ENCODE data around the gene PIP5K1A.
"Not testable (repeated sequence)": the region's sequence is repeated elsewhere in the genome, so short reads cannot be mapped to it uniquely, and the experiment has no call there.

PIP5K1A gene

DNA sequence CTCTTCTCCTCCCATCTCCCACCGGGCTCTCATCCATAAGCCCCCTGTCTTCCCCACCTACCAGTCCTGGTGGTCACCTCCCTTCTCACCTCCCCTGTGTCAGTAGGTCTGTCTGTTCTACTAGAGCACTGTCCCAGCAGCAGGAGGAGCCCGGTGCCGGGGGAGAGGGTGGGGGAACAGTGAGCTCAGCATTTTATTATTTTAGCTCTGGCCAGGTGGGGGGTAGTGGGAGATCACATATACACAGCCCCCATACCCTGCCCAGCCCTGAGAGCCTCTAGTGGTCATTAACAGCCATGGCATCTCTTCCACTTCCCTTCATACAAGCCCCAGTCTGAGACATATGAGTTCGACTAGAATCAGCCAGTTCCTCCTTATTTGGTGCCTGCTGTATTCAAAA is 22.5 kb upstream of the PIP5K1A start, which contains the start of gene TMOD4:
TMOD4 (minus strand) TSS at position 119 of the 400 bp plus-strand sequence. CDS start 1,106 bp downstream, outside the sequence.
- DNase-seq, result no peak
- Mint-ChIP-seq H3K9me3 (no peaks in the 10 kb centered on the region), H3K27ac (peak within 1 kb of the TSS; percentile 75), H3K27me3 (no peaks in the 10 kb centered on the region), H3K4me3 (no peak within 1 kb of the TSS), H3K36me3 (ENCODE audit: low read depth) (peaks cover 86% of the 10 kb centered on the region), H3K4me1 (ENCODE audit: low read depth) (no peaks in the 10 kb centered on the region)

DNA sequence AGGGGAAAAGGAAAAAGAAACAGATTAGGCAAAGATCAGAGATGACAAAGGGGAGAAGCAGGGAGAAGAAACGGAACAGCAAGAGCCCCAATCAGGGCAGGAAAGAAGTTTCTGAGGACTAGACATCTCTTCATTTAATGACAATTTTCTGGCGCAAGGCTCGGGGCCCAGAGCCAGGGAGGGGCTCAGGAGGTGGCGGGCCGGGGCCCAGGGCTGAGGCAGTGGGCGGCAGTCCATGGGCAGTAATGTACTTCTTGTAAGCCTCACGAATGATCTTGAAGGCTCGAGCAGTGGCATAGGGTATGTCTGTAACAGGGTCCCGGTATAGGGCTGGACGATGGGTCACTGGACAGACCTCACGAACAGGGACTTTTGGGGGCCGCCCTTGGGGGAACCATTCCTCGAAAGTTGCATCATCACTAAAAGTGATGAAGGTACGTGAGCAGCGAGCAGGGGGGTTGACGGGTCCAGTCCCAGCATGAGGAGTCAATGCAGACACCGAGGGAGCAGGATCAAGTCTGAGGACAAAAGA is 21.8 kb upstream of the PIP5K1A start:
- no peak for DNase-seq
- Mint-ChIP-seq H3K27me3 (no peaks in the 10 kb centered on the region), H3K27ac (no peak overlapping the region), H3K9me3 (no peaks in the 10 kb centered on the region), H3K4me1 (ENCODE audit: low read depth) (no peaks in the 10 kb centered on the region), H3K4me3 (no peak overlapping the region), H3K36me3 (ENCODE audit: low read depth) (peaks cover 86% of the 10 kb centered on the region)

DNA sequence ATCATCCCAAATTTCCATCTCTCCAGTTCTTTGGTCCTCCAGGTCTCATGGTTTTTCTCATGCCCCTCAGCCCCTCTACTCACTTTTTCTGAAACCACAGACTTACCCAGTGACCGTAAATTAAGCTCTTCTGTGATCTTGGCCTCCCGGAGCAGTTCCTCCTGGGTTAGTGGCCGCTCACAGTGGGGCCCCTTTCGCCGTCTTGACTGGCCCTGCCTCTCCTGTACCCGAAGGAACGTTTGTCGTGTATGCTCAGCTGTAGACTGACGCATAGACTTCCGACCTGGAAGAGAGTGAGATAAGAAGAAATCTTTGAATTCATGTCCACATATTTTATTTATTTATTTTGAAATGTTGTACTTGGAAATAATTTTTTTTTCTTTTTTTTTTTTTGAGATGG is 14.1 kb upstream of the PIP5K1A start:
- Mint-ChIP-seq H3K27ac (no peak overlapping the region), H3K4me1 (ENCODE audit: low read depth) (peaks cover 18% of the 10 kb centered on the region), H3K27me3 (no peaks in the 10 kb centered on the region), H3K36me3 (ENCODE audit: low read depth) (peaks cover 69% of the 10 kb centered on the region), H3K9me3 (no peaks in the 10 kb centered on the region), H3K4me3 (no peak overlapping the region)
- no peak for DNase-seq

DNA sequence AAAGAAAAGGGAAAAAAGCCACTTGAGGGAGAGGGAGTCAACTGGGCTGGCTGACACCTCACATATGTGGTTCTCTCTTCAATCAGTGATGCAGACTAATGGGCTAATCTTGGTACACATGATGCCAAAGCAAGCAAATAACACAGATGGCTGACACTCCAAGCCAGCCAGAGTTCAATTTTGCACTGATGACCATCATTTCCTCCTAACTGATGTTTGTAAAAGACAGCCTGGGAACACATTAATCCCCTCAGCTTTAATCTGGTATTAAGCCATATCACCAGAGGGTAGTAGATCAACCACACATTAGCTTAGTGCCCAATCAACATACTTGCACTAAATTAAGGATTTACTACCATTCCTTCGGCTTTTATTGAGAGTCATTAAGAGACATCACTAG is 11.1 kb upstream of the PIP5K1A start:
- DNase-seq, result no peak
- Mint-ChIP-seq H3K36me3 (ENCODE audit: low read depth) (peaks cover 50% of the 10 kb centered on the region), H3K9me3 (no peaks in the 10 kb centered on the region), H3K4me1 (ENCODE audit: low read depth) (peaks cover 27% of the 10 kb centered on the region), H3K27me3 (no peaks in the 10 kb centered on the region), H3K27ac (peak overlapping the region; percentile 16), H3K4me3 (no peak overlapping the region)

- Mint-ChIP-seq H3K27ac (peak overlapping the region; percentile 96), H3K36me3 (ENCODE audit: low read depth) (peaks cover 36% of the 10 kb centered on the region), H3K4me1 (ENCODE audit: low read depth) (peaks cover 27% of the 10 kb centered on the region), H3K4me3 (peak overlapping the region; percentile 96)
- H3K9me3 Mint-ChIP-seq, H3K27me3 Mint-ChIP-seq, DNase-seq: not testable (repeated sequence)
Measured at GRCh38 chr1:151188667-151189066, 9.7 kb upstream of the PIP5K1A start.

DNA sequence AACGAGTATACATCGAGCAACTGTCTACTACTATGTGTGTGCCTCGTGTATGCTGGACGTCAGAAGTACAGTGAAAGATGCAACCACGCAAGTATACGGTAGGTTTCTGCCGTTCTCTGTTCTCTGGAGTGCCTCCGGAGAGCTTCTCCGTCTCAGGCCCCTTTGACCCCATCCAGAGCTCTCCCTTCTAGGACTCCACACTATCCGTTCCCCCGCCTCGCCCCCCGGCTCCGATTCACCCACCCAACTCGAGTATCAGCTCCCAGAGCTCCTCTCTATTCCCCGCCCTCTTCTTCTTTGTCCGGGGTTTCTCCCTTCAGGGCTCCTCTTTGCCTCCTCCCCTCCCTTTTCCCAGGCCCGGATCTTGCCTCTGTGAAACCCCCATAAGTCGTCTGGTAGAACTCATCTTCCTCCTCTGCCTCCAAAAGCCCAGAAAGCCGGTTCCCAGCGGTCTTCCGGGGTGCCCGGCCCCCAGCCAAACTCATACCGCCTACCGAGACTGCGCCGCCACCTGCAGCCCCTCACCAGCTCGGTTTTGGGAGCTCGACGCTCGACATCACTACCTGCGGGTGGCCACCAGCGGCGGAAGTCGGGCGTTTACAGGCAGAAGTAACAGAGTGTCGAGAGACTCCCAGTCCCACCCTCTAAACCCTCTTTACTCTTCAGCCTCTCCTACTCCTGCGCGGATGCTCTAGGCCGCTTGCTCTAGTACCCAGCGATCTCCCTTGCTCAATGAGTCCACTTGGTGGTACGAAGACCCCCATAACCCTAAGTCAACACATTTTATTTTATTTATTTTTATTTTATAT is 8.5 kb upstream of the PIP5K1A start, which contains the start of gene VPS72:
VPS72 (minus strand) TSS at position 561 of the 809 bp plus-strand sequence; CDS start at position 485, 76 bp downstream.
- H3K27ac Mint-ChIP-seq, result peak within 1 kb of the TSS; percentile 96

DNA sequence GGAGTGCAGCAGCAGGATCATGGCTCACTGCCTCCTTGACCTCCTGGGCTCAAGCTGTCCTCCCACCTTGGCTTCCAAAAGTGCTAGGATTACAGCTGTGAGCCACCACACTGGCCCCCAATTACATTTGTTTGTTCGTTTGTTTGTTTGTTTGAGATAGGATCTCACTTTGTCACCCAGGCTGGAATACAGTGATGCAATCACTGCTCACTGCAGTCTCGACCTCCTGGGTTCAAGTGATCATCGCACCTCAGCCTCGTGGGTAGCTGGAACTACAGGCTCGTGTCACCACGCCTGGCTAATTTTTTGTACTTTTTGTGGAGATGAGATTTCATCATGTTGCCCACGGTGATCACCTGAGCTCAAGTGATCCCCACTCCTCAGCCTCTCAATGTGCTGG is 6.3 kb upstream of the PIP5K1A start:
- DNase-seq, result no peak
- Mint-ChIP-seq H3K4me1 (ENCODE audit: low read depth) (peaks cover 31% of the 10 kb centered on the region), H3K27me3 (no peaks in the 10 kb centered on the region), H3K4me3 (no peak overlapping the region), H3K9me3 (no peaks in the 10 kb centered on the region), H3K36me3 (ENCODE audit: low read depth) (peaks cover 10% of the 10 kb centered on the region), H3K27ac (no peak overlapping the region)

More for the DNA sequence above, 8.5 kb upstream of the PIP5K1A start, which contains the start of gene VPS72:
- peaks cover 25% of the 10 kb centered on the region for H3K36me3 Mint-ChIP-seq (ENCODE audit: low read depth)
- H3K4me3 Mint-ChIP-seq, result peak within 1 kb of the TSS; percentile 96
- H3K27me3 Mint-ChIP-seq, result no peaks in the 10 kb centered on the region
- H3K9me3 Mint-ChIP-seq, result no peaks in the 10 kb centered on the region
- peak; percentile 88 for DNase-seq
- peaks cover 27% of the 10 kb centered on the region for H3K4me1 Mint-ChIP-seq (ENCODE audit: low read depth)

- Mint-ChIP-seq H3K27ac (no peak overlapping the region), H3K9me3 (no peaks in the 10 kb centered on the region)
- no peak for DNase-seq
Measured at GRCh38 chr1:151193304-151193703, 5.0 kb upstream of the PIP5K1A start.

DNA sequence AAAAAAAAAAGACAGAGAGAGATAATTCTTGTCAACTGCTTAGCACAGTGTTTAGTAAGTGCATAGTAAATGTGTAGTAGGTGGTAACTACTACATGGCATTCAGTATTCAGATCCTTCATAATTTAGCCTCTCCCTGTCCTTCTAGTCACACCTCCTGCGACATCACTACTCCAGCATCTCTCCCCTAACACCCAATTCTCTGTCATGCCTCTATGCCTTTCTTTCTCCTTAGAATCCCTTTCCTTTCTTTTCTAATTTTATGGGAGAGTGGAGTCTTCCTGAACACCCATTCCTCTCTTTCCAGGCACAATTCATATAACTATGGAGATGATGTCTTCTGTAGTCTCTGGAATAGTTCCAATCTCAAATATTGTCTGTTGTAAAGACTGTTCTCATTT is 4.5 kb upstream of the PIP5K1A start:
- H3K27me3 Mint-ChIP-seq, result no peaks in the 10 kb centered on the region
- no peak overlapping the region for H3K27ac Mint-ChIP-seq
- no peak for DNase-seq
- H3K4me3 Mint-ChIP-seq, result no peak overlapping the region
- H3K9me3 Mint-ChIP-seq, result no peaks in the 10 kb centered on the region
- peaks cover 14% of the 10 kb centered on the region for H3K36me3 Mint-ChIP-seq (ENCODE audit: low read depth)
- H3K4me1 Mint-ChIP-seq (ENCODE audit: low read depth), result peaks cover 28% of the 10 kb centered on the region

More at GRCh38 chr1:151193304-151193703, 5.0 kb upstream of the PIP5K1A start:
- no peak overlapping the region for H3K4me3 Mint-ChIP-seq
- peaks cover 8% of the 10 kb centered on the region for H3K36me3 Mint-ChIP-seq (ENCODE audit: low read depth)
- no peaks in the 10 kb centered on the region for H3K27me3 Mint-ChIP-seq
- H3K4me1 Mint-ChIP-seq (ENCODE audit: low read depth), result peaks cover 32% of the 10 kb centered on the region

GRCh38 chr1:151194894-151195594 is 3.3 kb upstream of the PIP5K1A start:
- not testable (repeated sequence) for DNase-seq, H3K4me3 Mint-ChIP-seq, H3K9me3 Mint-ChIP-seq, H3K27me3 Mint-ChIP-seq, H3K27ac Mint-ChIP-seq
- Mint-ChIP-seq H3K4me1 (ENCODE audit: low read depth) (peaks cover 30% of the 10 kb centered on the region), H3K36me3 (ENCODE audit: low read depth) (peaks cover 18% of the 10 kb centered on the region)

GRCh38 chr1:151196292-151196800 is 2.0 kb upstream of the PIP5K1A start:
- H3K36me3 Mint-ChIP-seq (ENCODE audit: low read depth), result peaks cover 25% of the 10 kb centered on the region
- DNase-seq, result peak; percentile 46
- H3K4me3 Mint-ChIP-seq, result peak overlapping the region; percentile 42
- peaks cover 29% of the 10 kb centered on the region for H3K4me1 Mint-ChIP-seq (ENCODE audit: low read depth)
- H3K27me3 Mint-ChIP-seq, result no peaks in the 10 kb centered on the region
- H3K9me3 Mint-ChIP-seq, result no peaks in the 10 kb centered on the region
- no peak overlapping the region for H3K27ac Mint-ChIP-seq

DNA sequence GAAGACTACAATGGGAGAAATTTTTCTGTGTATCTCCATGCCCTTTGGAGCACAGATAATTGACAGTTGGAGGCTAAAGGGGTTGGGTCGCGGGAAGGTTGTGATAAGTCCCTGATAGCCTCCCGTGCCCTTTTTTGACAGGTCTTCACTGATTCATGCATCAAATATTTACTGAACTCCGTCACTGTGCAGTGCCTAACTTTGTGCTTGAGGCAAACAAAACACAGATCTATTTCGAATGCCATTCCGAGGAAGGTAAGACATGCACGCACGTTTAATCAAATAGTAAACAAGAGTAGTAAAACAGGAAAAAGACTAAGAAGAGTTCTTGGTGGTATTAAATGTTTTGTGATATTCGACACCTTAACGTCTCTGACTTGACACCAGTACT is 494 bp upstream of the PIP5K1A start:
- Mint-ChIP-seq H3K27ac (peak overlapping the region; percentile 98), H3K36me3 (ENCODE audit: low read depth) (peaks cover 36% of the 10 kb centered on the region), H3K4me1 (ENCODE audit: low read depth) (peaks cover 39% of the 10 kb centered on the region), H3K9me3 (no peaks in the 10 kb centered on the region), H3K27me3 (no peaks in the 10 kb centered on the region), H3K4me3 (peak overlapping the region; percentile 92)
- DNase-seq, result no peak

- Mint-ChIP-seq H3K36me3 (ENCODE audit: low read depth) (peaks cover 56% of the 10 kb centered on the region), H3K27ac (peak overlapping the region; percentile 98), H3K4me3 (peak overlapping the region; percentile 92), H3K9me3 (no peaks in the 10 kb centered on the region), H3K4me1 (ENCODE audit: low read depth) (peaks cover 49% of the 10 kb centered on the region), H3K27me3 (no peaks in the 10 kb centered on the region)
- DNase-seq, result no peak
Measured at GRCh38 chr1:151199873-151200581, 1.7 kb downstream of the PIP5K1A start.

DNA sequence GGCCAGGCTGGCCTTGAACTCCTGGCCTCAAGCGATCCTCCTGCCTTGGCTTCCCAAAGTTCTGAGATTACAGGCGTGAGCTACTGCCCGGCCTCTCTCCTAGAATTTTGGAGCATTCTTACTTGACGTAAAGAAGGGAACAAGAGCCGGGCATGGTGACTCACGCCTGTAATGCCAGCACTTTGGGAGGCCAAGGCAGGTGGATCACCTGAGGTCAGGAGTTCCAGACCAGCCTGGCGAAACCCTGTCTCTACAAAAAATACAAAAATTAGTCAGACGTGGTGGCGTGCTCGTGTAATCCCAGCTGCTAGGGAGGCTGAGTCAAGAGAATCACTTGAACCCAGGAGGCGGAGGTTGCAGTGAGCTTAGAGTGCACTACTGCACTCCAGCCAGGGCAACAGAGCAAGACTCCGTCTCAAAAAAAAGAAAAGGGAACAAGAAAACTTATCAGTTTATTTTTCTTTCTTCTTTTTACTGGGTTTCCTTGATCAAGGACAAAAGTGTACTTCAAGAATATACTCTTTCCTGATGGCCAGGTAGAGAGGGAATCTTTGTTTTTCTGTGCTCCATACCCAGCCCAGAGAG is 7.1 kb downstream of the PIP5K1A start:
- not testable (repeated sequence) for H3K4me3 Mint-ChIP-seq, H3K27me3 Mint-ChIP-seq, H3K9me3 Mint-ChIP-seq, DNase-seq
- H3K36me3 Mint-ChIP-seq (ENCODE audit: low read depth), result peaks cover 85% of the 10 kb centered on the region
- H3K4me1 Mint-ChIP-seq (ENCODE audit: low read depth), result peaks cover 35% of the 10 kb centered on the region
- H3K27ac Mint-ChIP-seq, result peak overlapping the region; percentile 50

Data from activated T-cell treated with anti-CD3 and anti-CD28 coated beads, Interleukin-2, amount 50 U/mL, for 24 hours (primary cell).